H9 (cell line): ENCODE results near the gene RELA. TPM values are rescaled to one million over a fixed set of nuclear protein-coding genes. Genes with fewer than 3 reads are reported as not detected.
A peak's percentile ranks its signal among the peaks of the same experiment; 100 is the strongest.

ENCODE experiments used
- DNase-seq: peaks from one replicate; pipeline ENCODE4 v3.0.0-alpha.2; 2017
- H2AFZ ChIP-seq: one replicate; pipeline ENCODE4 v1.6.1; 2013; ENCODE audit warnings: mild to moderate bottlenecking, low read length, control low read depth, moderate library complexity
- H2AK5ac ChIP-seq: 2 replicates; pipeline ENCODE4 v1.6.1; 2013; ENCODE audit warnings: low read length, control low read depth, mixed read lengths; ENCODE audit not compliant: insufficient read length
- H2BK120ac ChIP-seq: one replicate; pipeline ENCODE4 v1.6.1; 2013; ENCODE audit warnings: low read depth, mild to moderate bottlenecking, low read length, control low read depth, inconsistent platforms; ENCODE audit not compliant: poor library complexity, severe bottlenecking
- H2BK12ac ChIP-seq: 2 replicates; pipeline ENCODE4 v1.6.1; 2013; ENCODE audit warnings: low read length, control low read depth, mixed read lengths, low read depth; ENCODE audit not compliant: insufficient read length
- H2BK15ac ChIP-seq: 2 replicates; pipeline ENCODE4 v1.6.1; 2013; ENCODE audit warnings: low read depth, low read length, control low read depth
- H2BK20ac ChIP-seq: one replicate; pipeline ENCODE4 v1.6.1; 2013; ENCODE audit warnings: low read depth, mild to moderate bottlenecking, low read length, control low read depth, inconsistent platforms; ENCODE audit not compliant: poor library complexity, severe bottlenecking
- H2BK5ac ChIP-seq: 2 replicates; pipeline ENCODE4 v1.6.1; 2013; ENCODE audit warnings: low read length, control low read depth, mixed read lengths; ENCODE audit not compliant: insufficient read length
- H3K14ac ChIP-seq: 2 replicates; pipeline ENCODE4 v1.6.1; 2013; ENCODE audit warnings: low read length, control low read depth; ENCODE audit not compliant: insufficient read depth
- H3K18ac ChIP-seq: 2 replicates; pipeline ENCODE4 v1.6.1; 2013; ENCODE audit warnings: low read depth, mild to moderate bottlenecking, mixed read lengths, low read length, control low read depth; ENCODE audit not compliant: insufficient read length
- H3K23ac ChIP-seq: 2 replicates; pipeline ENCODE4 v1.6.1; 2013; ENCODE audit warnings: low read length, control low read depth, mixed read lengths, low read depth; ENCODE audit not compliant: insufficient read length
- H3K23me2 ChIP-seq: 2 replicates; pipeline ENCODE4 v1.6.1; 2013; ENCODE audit warnings: low read depth, mild to moderate bottlenecking, mixed read lengths, low read length, control low read depth; ENCODE audit not compliant: insufficient read length, poor library complexity, severe bottlenecking
- H3K27ac ChIP-seq: 2 replicates; pipeline ENCODE4 v1.5.1; 2013; ENCODE audit warnings: low read length, control low read depth, mixed read lengths, low read depth; ENCODE audit not compliant: insufficient read length
- H3K27me3 ChIP-seq: 2 replicates; pipeline ENCODE4 v1.6.1; 2013; ENCODE audit warnings: low read length, control low read depth, inconsistent platforms; ENCODE audit not compliant: insufficient read depth
- H3K4ac ChIP-seq: 2 replicates; pipeline ENCODE4 v1.6.1; 2013; ENCODE audit warnings: low read depth, mild to moderate bottlenecking, control low read depth, inconsistent platforms, low read length, moderate library complexity
- H3K4me1 ChIP-seq: 2 replicates; pipeline ENCODE4 v1.6.1; 2013; ENCODE audit warnings: low read length, control low read depth, inconsistent platforms; ENCODE audit not compliant: insufficient read depth
- H3K4me2 ChIP-seq: 2 replicates; pipeline ENCODE4 v1.6.1; 2013; ENCODE audit warnings: low read length, control low read depth, mixed read lengths; ENCODE audit not compliant: insufficient read length, insufficient read depth
- H3K56ac ChIP-seq: 2 replicates; pipeline ENCODE4 v1.6.1; 2013; ENCODE audit warnings: low read depth, mild to moderate bottlenecking, mixed read lengths, low read length, control low read depth; ENCODE audit not compliant: insufficient read length
- H3K79me1 ChIP-seq: 2 replicates; pipeline ENCODE4 v1.6.1; 2013; ENCODE audit warnings: low read depth, mild to moderate bottlenecking, moderate library complexity, low read length, control low read depth, inconsistent platforms; ENCODE audit not compliant: insufficient read depth, poor library complexity, severe bottlenecking
- H3K79me2 ChIP-seq: 2 replicates; pipeline ENCODE4 v1.6.1; 2013; ENCODE audit warnings: low read length, control low read depth, inconsistent platforms; ENCODE audit not compliant: insufficient read depth
- H3K9ac ChIP-seq: 2 replicates; pipeline ENCODE4 v1.6.1; 2013; ENCODE audit warnings: low read length, control low read depth, mixed read lengths; ENCODE audit not compliant: insufficient read length; ENCODE audit errors: extremely low read depth
- H3K9me3 ChIP-seq: one replicate; pipeline ENCODE4 v1.6.1; 2013; ENCODE audit warnings: low read depth, low read length, inconsistent platforms; ENCODE audit not compliant: control insufficient read depth
- H3T11ph ChIP-seq: one replicate; pipeline ENCODE4 v1.6.1; 2013; ENCODE audit warnings: mild to moderate bottlenecking, low read length, control low read depth, inconsistent platforms
- H4K20me1 ChIP-seq: one replicate; pipeline ENCODE4 v1.6.1; 2013; ENCODE audit not compliant: control insufficient read depth, insufficient read length, insufficient read depth
- H4K5ac ChIP-seq: 2 replicates; pipeline ENCODE4 v1.6.1; 2013; ENCODE audit warnings: low read depth, mild to moderate bottlenecking, mixed read lengths, low read length, control low read depth; ENCODE audit not compliant: insufficient read length
- H4K8ac ChIP-seq: replicated peaks from 2 replicates; pipeline ENCODE4 v1.6.1; 2013; ENCODE audit warnings: low read length, control low read depth, mixed read lengths, low read depth; ENCODE audit not compliant: insufficient read length
- H4K91ac ChIP-seq: 2 replicates; pipeline ENCODE4 v1.6.1; 2013; ENCODE audit warnings: low read depth, mild to moderate bottlenecking, moderate library complexity, mixed read lengths, low read length, control low read depth; ENCODE audit not compliant: insufficient read length
- H3K27ac Mint-ChIP-seq, 3 experiments: 2 replicates in 2 of 3; 3 replicates in 1 of 3; pipeline ENCODE4 v1.8.0; 2020 to 2021; ENCODE audit warnings: mixed read lengths in 3 of 3, mild to moderate bottlenecking in 1 of 3, moderate library complexity in 1 of 3
- H3K27me3 Mint-ChIP-seq: 2 replicates; pipeline ENCODE4 v1.8.0; 2021; ENCODE audit warnings: low read depth, mild to moderate bottlenecking, moderate library complexity, mixed read lengths
- H3K36me3 Mint-ChIP-seq, 3 experiments: 2 replicates in 2 of 3; 3 replicates in 1 of 3; pipeline ENCODE4 v1.8.0; 2020 to 2021; ENCODE audit warnings: low read depth in 3 of 3, mixed read lengths in 3 of 3; ENCODE audit not compliant: insufficient read depth in 1 of 3
- H3K4me1 Mint-ChIP-seq, 2 experiments: 2 replicates each; pipeline ENCODE4 v1.8.0; 2020; ENCODE audit warnings: mixed read lengths in 2 of 2
- H3K4me3 Mint-ChIP-seq, 2 experiments: 2 replicates in 1 of 2; 3 replicates in 1 of 2; pipeline ENCODE4 v1.8.0; 2020 to 2021; ENCODE audit warnings: mild to moderate bottlenecking in 2 of 2, mixed read lengths in 2 of 2, moderate library complexity in 1 of 2
- H3K9me3 Mint-ChIP-seq, 2 experiments: 2 replicates in 1 of 2; 3 replicates in 1 of 2; pipeline ENCODE4 v1.8.0; 2020; ENCODE audit warnings: mild to moderate bottlenecking in 2 of 2, mixed read lengths in 2 of 2, moderate library complexity in 1 of 2
- WGBS: extraction: QIAGEN DNeasy Blood & Tissue Kit; methylation state at CpG from one replicate; pipeline ENCODE4 v1.1.7; 2013; ENCODE audit warnings: missing lambda C conversion rate, low lambda C conversion rate, mixed read lengths; ENCODE audit not compliant: insufficient read length; ENCODE audit errors: extremely low coverage; 5-methylcytosine and 5-hydroxymethylcytosine counted together
- total RNA-seq: library from RNA; stranded (reverse); gene quantifications from 2 replicates; pipeline ENCODE4 v1.2.1, GENCODE V29; 2021
- TF ChIP-seq, protein P1 (sequence below): fragments of 200-600 bp; sonication (generic); conservative IDR thresholded peaks from 3 replicates; pipeline ENCODE4 v1.8.0; 2021; ENCODE audit warnings: antibody characterized with exemption, mild to moderate bottlenecking

RELA gene
- total RNA-seq, 1 experiment from 2014 or later = 48.8 TPM

- H3K4me1 Mint-ChIP-seq = peaks cover 20 to 23% of the 10 kb centered on the region in 2 experiments
- H3K4me3 Mint-ChIP-seq = peak overlapping the region; percentile 78 to 80; a peak in 3 of 5 replicates
- no peak overlapping the region for H3K4me2 ChIP-seq
- H3K9ac ChIP-seq = no peak overlapping the region
- no peaks in the 10 kb centered on the region for H3K27me3 ChIP-seq
- no peaks in the 10 kb centered on the region; a peak in 1 of 5 replicates for H3K9me3 Mint-ChIP-seq
- TF ChIP-seq, protein P1, sequence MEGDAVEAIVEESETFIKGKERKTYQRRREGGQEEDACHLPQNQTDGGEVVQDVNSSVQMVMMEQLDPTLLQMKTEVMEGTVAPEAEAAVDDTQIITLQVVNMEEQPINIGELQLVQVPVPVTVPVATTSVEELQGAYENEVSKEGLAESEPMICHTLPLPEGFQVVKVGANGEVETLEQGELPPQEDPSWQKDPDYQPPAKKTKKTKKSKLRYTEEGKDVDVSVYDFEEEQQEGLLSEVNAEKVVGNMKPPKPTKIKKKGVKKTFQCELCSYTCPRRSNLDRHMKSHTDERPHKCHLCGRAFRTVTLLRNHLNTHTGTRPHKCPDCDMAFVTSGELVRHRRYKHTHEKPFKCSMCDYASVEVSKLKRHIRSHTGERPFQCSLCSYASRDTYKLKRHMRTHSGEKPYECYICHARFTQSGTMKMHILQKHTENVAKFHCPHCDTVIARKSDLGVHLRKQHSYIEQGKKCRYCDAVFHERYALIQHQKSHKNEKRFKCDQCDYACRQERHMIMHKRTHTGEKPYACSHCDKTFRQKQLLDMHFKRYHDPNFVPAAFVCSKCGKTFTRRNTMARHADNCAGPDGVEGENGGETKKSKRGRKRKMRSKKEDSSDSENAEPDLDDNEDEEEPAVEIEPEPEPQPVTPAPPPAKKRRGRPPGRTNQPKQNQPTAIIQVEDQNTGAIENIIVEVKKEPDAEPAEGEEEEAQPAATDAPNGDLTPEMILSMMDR = no peak
- no peak overlapping the region for H3T11ph ChIP-seq
- H3K79me1 ChIP-seq = no peaks in the 10 kb centered on the region
- no peak overlapping the region for H3K14ac ChIP-seq
- no peak overlapping the region for H3K4ac ChIP-seq
- peaks cover 7% of the 10 kb centered on the region for H3K23me2 ChIP-seq
- no peak overlapping the region for H4K5ac ChIP-seq
- H3K27ac ChIP-seq = no peak overlapping the region
- H3K56ac ChIP-seq = no peak overlapping the region
- H3K9me3 ChIP-seq = no peaks in the 10 kb centered on the region
- H3K27me3 Mint-ChIP-seq = peaks cover 3% of the 10 kb centered on the region
- H2BK20ac ChIP-seq = no peak overlapping the region
- H3K36me3 Mint-ChIP-seq = peaks cover 18 to 32% (median 20%) of the 10 kb centered on the region in 3 experiments
- H2BK12ac ChIP-seq = no peak overlapping the region
- H4K20me1 ChIP-seq = no peaks in the 10 kb centered on the region
- H3K18ac ChIP-seq = no peak overlapping the region
- no peak overlapping the region for H2BK120ac ChIP-seq
- no CpG with 5 or more reads among the region's 3 CpGs for WGBS
- H3K27ac Mint-ChIP-seq = no peak overlapping the region
- no peak overlapping the region for H2BK15ac ChIP-seq
- no peak overlapping the region for H2BK5ac ChIP-seq
- H3K23ac ChIP-seq = no peak overlapping the region
- no peak for DNase-seq
- no peaks in the 10 kb centered on the region for H3K79me2 ChIP-seq
- no peak overlapping the region for H4K8ac ChIP-seq
- no peak overlapping the region for H2AK5ac ChIP-seq
- H2AFZ ChIP-seq = no peak overlapping the region
- H3K4me1 ChIP-seq = peaks cover 4% of the 10 kb centered on the region; the same call in 1 of the 2 replicates
- H4K91ac ChIP-seq = no peak overlapping the region
Measured at GRCh38 chr11:65651339-65651588, 11.5 kb downstream of the RELA start.
